Chondrocyte (in vitro differentiated cells): ENCODE measurements around the gene ERI2. TPM values are rescaled to one million over a fixed set of nuclear protein-coding genes. Genes with fewer than 3 reads are reported as not detected.

Experiments
- DNase-seq: peaks from one replicate; pipeline ENCODE4 v3.0.0; 2021; ENCODE audit warnings: mixed read lengths, low spot score
- H3K27ac Mint-ChIP-seq: one replicate; pipeline ENCODE4 v1.8.0; 2021; ENCODE audit warnings: mild to moderate bottlenecking, moderate library complexity, mixed read lengths; ENCODE audit not compliant: unreplicated experiment
- H3K27me3 Mint-ChIP-seq: 2 replicates; pipeline ENCODE4 v1.8.0; 2021; ENCODE audit warnings: low read depth, mixed read lengths
- H3K36me3 Mint-ChIP-seq: 2 replicates; pipeline ENCODE4 v1.8.0; 2021; ENCODE audit warnings: low read depth, mixed read lengths
- H3K4me1 Mint-ChIP-seq: 2 replicates; pipeline ENCODE4 v1.8.0; 2021; ENCODE audit warnings: low read depth, mild to moderate bottlenecking, mixed read lengths
- H3K4me3 Mint-ChIP-seq: one replicate; pipeline ENCODE4 v1.8.0; 2021; ENCODE audit warnings: mild to moderate bottlenecking, moderate library complexity, mixed read lengths; ENCODE audit not compliant: unreplicated experiment
- H3K9me3 Mint-ChIP-seq: 2 replicates; pipeline ENCODE4 v1.8.0; 2021; ENCODE audit warnings: low read depth, mixed read lengths
- CTCF ChIP-seq: fragments of 200-600 bp; sonication (generic); IDR thresholded peaks from 2 replicates; pipeline ENCODE4 v1.5.0; 2021; ENCODE audit warnings: antibody characterized with exemption, mild to moderate bottlenecking, moderate library complexity
- total RNA-seq: library from RNA; stranded (reverse); gene quantifications from 3 replicates; pipeline ENCODE4 v1.2.1, GENCODE V29; 2021

ERI2 gene
- total RNA-seq, 1 donor from 2014 or later, result 11.5 TPM

- Mint-ChIP-seq H3K4me3 (no peak overlapping the region), H3K9me3 (no peaks in the 10 kb centered on the region), H3K27ac (no peak overlapping the region), H3K27me3 (no peaks in the 10 kb centered on the region), H3K36me3 (no peaks in the 10 kb centered on the region), H3K4me1 (no peaks in the 10 kb centered on the region)
- TF ChIP-seq CTCF, result no peak
- DNase-seq, result no peak
These were observed 24.6 kb downstream of the ERI2 start for GRCh38 chr16:20781697-20782096.

GRCh38 chr16:20774703-20775362, 31.4 kb downstream of the ERI2 start:
- Mint-ChIP-seq H3K27ac (no peak overlapping the region), H3K4me1 (no peaks in the 10 kb centered on the region), H3K36me3 (no peaks in the 10 kb centered on the region), H3K4me3 (no peak overlapping the region), H3K27me3 (peaks cover 6% of the 10 kb centered on the region), H3K9me3 (peaks cover 3% of the 10 kb centered on the region)
- peak; percentile 74 for TF ChIP-seq CTCF
- DNase-seq, result no peak

- Mint-ChIP-seq H3K27me3 (peaks cover 6% of the 10 kb centered on the region), H3K36me3 (no peaks in the 10 kb centered on the region), H3K27ac (no peak overlapping the region), H3K9me3 (peaks cover 3% of the 10 kb centered on the region), H3K4me1 (no peaks in the 10 kb centered on the region), H3K4me3 (no peak overlapping the region)
- no peak for TF ChIP-seq CTCF
- DNase-seq, result no peak
These were observed 32.6 kb downstream of the ERI2 start for GRCh38 chr16:20773679-20774078.

GRCh38 chr16:20768818-20769217, 37.5 kb downstream of the ERI2 start:
- no peak for TF ChIP-seq CTCF
- Mint-ChIP-seq H3K4me3 (no peak overlapping the region), H3K36me3 (no peaks in the 10 kb centered on the region), H3K4me1 (peaks cover 3% of the 10 kb centered on the region), H3K9me3 (peaks cover 3% of the 10 kb centered on the region), H3K27ac (no peak overlapping the region), H3K27me3 (peaks cover 9% of the 10 kb centered on the region)
- no peak for DNase-seq

- H3K4me1 Mint-ChIP-seq, result peaks cover 10% of the 10 kb centered on the region
- peaks cover 3% of the 10 kb centered on the region for H3K9me3 Mint-ChIP-seq
- no peak for DNase-seq
- TF ChIP-seq CTCF, result no peak
- H3K4me3 Mint-ChIP-seq, result no peak overlapping the region
- H3K27me3 Mint-ChIP-seq, result peaks cover 3% of the 10 kb centered on the region
- no peaks in the 10 kb centered on the region for H3K36me3 Mint-ChIP-seq
- H3K27ac Mint-ChIP-seq, result no peak overlapping the region
These were observed 38.2 kb downstream of the ERI2 start for GRCh38 chr16:20768121-20768520.
